Endothelial cell of umbilical vein (primary cell): ENCODE results near the gene KRT6A. TPM values are rescaled to one million over a fixed set of nuclear protein-coding genes. Genes with fewer than 3 reads are reported as not detected.

Source experiments
- BruUV-seq: library from RNA; stranded (reverse); fragments of 400-500 nt; replicated peaks from 2 replicates; lab custom pipeline; 2021; lab: Mats Ljungman, UMichigan
- CTCF ChIA-PET: fragments of 300-600, 350-600 bp; sonication (Branson Sonifier 250); formaldehyde crosslinking; loops from one replicate; lab custom pipeline; 2021; ENCODE audit warnings: antibody characterized with exemption, inconsistent platforms; lab: Charles Lee
- POLR2A ChIA-PET: fragments of 300-600, 350-600 bp; sonication (Branson Sonifier 250); formaldehyde crosslinking; loops from one replicate; lab custom pipeline; 2021; ENCODE audit warnings: antibody characterized with exemption, inconsistent platforms; lab: Charles Lee
- DNase-seq: peaks from one replicate; pipeline ENCODE4 v3.0.0-alpha.2; 2011; ENCODE audit warnings: low read depth, low spot score
- FAIRE-seq: peaks from 2 replicates; lab custom pipeline; 2011; peaks lifted over from hg19 to GRCh38; lab: Jason Lieb, UNC
- H2AFZ ChIP-seq: 2 replicates; pipeline ENCODE4 v1.6.0; 2012; ENCODE audit warnings: low read depth, low read length, control low read depth, inconsistent platforms
- H3K27ac ChIP-seq: 2 replicates; pipeline ENCODE4 v1.5.1; 2011; ENCODE audit warnings: low read depth, mild to moderate bottlenecking, control low read depth, low read length, moderate library complexity; ENCODE audit not compliant: insufficient read depth
- H3K27me3 ChIP-seq, 2 experiments: 2 replicates each; pipeline versions ENCODE4 v1.6.0 to v1.6.1; 2011; ENCODE audit warnings: low read length in 2 of 2, mixed read lengths in 1 of 2; ENCODE audit not compliant: control insufficient read depth in 2 of 2, insufficient read depth in 2 of 2
- H3K36me3 ChIP-seq, 2 experiments: 2 replicates in 1 of 2; 3 replicates in 1 of 2; pipeline ENCODE4 v1.5.1; 2011; ENCODE audit warnings: low read length in 2 of 2, mild to moderate bottlenecking in 1 of 2, moderate library complexity in 1 of 2; ENCODE audit not compliant: control insufficient read depth in 2 of 2, insufficient read depth in 2 of 2; ENCODE audit errors: extremely low read depth in 1 of 2
- H3K4me1 ChIP-seq: 3 replicates; pipeline ENCODE4 v1.5.1; 2011; ENCODE audit warnings: mild to moderate bottlenecking, low read length; ENCODE audit not compliant: control insufficient read depth, insufficient read depth; ENCODE audit errors: extremely low read depth
- H3K4me2 ChIP-seq: 2 replicates; pipeline ENCODE4 v1.6.1; 2011; ENCODE audit warnings: low read length, control low read depth, mixed read lengths; ENCODE audit not compliant: insufficient read depth
- H3K4me3 ChIP-seq, 3 experiments: fragments of 200-600 bp in 1 of 3; sonication (generic), shearing (Covaris generic) in 1 of 3; replicated peaks in 1 of 3; 2 replicates each; pipeline ENCODE4 v1.5.1; 2011 to 2016; ENCODE audit warnings: control low read depth in 3 of 3, low read length in 3 of 3, mild to moderate bottlenecking in 2 of 3, inconsistent platforms in 1 of 3, low read depth in 1 of 3, moderate library complexity in 1 of 3; ENCODE audit not compliant: insufficient read depth in 1 of 3
- H3K79me2 ChIP-seq: 2 replicates; pipeline ENCODE4 v1.6.0; 2012; ENCODE audit warnings: low read length, inconsistent platforms; ENCODE audit not compliant: control insufficient read depth, insufficient read depth
- H3K9ac ChIP-seq: replicated peaks from 2 replicates; pipeline ENCODE3; 2011; ENCODE audit warnings: low read length, control low read depth; ENCODE audit not compliant: insufficient read depth; ENCODE audit errors: extremely low read depth
- H3K9me1 ChIP-seq: replicated peaks from 3 replicates; pipeline ENCODE4 v1.6.0; 2011; ENCODE audit warnings: mild to moderate bottlenecking, low read length; ENCODE audit not compliant: control insufficient read depth, insufficient read depth; ENCODE audit errors: extremely low read depth
- H3K9me3 ChIP-seq: replicated peaks from 2 replicates; pipeline ENCODE4 v1.5.1; 2012; ENCODE audit warnings: low read length, inconsistent platforms; ENCODE audit not compliant: control insufficient read depth, insufficient read depth
- H4K20me1 ChIP-seq: replicated peaks from 2 replicates; pipeline ENCODE3; 2011; ENCODE audit warnings: mild to moderate bottlenecking, low read length; ENCODE audit not compliant: control insufficient read depth, insufficient read depth; ENCODE audit errors: extremely low read depth
- EZH2 ChIP-seq: IDR thresholded peaks from 2 replicates; pipeline ENCODE4 v1.6.1; 2012; ENCODE audit warnings: borderline replicate concordance, low read depth, mild to moderate bottlenecking, moderate library complexity, low read length, inconsistent platforms; ENCODE audit not compliant: severe bottlenecking
- FOS ChIP-seq: IDR thresholded peaks from 2 replicates; pipeline ENCODE4 v1.6.1; 2011; ENCODE audit warnings: mild to moderate bottlenecking, low read length, moderate library complexity, borderline replicate concordance; ENCODE audit not compliant: insufficient read depth
- GATA2 ChIP-seq: IDR thresholded peaks from 2 replicates; pipeline ENCODE4 v1.7.0; 2011; ENCODE audit warnings: low read depth, mild to moderate bottlenecking, moderate library complexity, mixed read lengths, low read length; ENCODE audit not compliant: insufficient read length, insufficient read depth
- JUN ChIP-seq: IDR thresholded peaks from 2 replicates; pipeline ENCODE4 v1.6.1; 2011; ENCODE audit warnings: borderline replicate concordance, low read depth; ENCODE audit not compliant: insufficient read length, insufficient read depth
- MAX ChIP-seq: IDR thresholded peaks from 2 replicates; pipeline ENCODE4 v1.6.1; 2011; ENCODE audit not compliant: insufficient read depth, insufficient read length
- MYC ChIP-seq: IDR thresholded peaks from one replicate; pipeline ENCODE4 v1.6.1; 2011; ENCODE audit warnings: mild to moderate bottlenecking, low read depth, low read length
- POLR2A ChIP-seq: IDR thresholded peaks from 2 replicates; pipeline ENCODE4 v1.6.1; 2012; ENCODE audit warnings: low read depth, mild to moderate bottlenecking, control low read depth, low read length
- POLR2AphosphoS5 ChIP-seq: IDR thresholded peaks from 2 replicates; pipeline ENCODE4 v1.6.1; 2012; ENCODE audit warnings: low read depth, mild to moderate bottlenecking, control low read depth, low read length, moderate library complexity; ENCODE audit not compliant: insufficient read depth
- dilution Hi-C: fragments of 300-500 bp; cut with MboI; formaldehyde crosslinking; loops from one replicate; pipeline ENCODE4 v1.15.0; 2019; ENCODE audit warnings: low sequenced_read_pairs; ENCODE audit not compliant: extremely low pct_ligation_motif_present
- intact Hi-C: fragments of 100-400 bp; cut with micrococcal nuclease; formaldehyde crosslinking; loops from one replicate; pipeline ENCODE4 v1.10.0; 2022
- polyA plus RNA-seq, 4 experiments: library from polyadenylated mRNA; depleted of rRNA in 3 of 4; stranded (reverse) in 3 of 4; unstranded in 1 of 4; fragments of >200 nt; gene quantifications; 2 replicates each; pipeline versions ENCODE4 v1.2.1 to v1.2.3, GENCODE V29; 2011 to 2012; ENCODE audit warnings: missing spikeins in 1 of 4
- total RNA-seq: library from RNA; stranded (reverse); gene quantifications from 2 replicates; pipeline ENCODE4 v1.2.3, GENCODE V29; 2021
- TF ChIP-seq, protein P1 (sequence below), 2 donors: IDR thresholded peaks; 1 replicate in 1 of 2; 2 replicates in 1 of 2; pipeline ENCODE4 v1.5.1; 2011; ENCODE audit warnings: low read length in 2 of 2, mild to moderate bottlenecking in 2 of 2, moderate library complexity in 2 of 2, control low read depth in 1 of 2, inconsistent platforms in 1 of 2, low read depth in 1 of 2; ENCODE audit not compliant: insufficient read depth in 1 of 2; ENCODE audit errors: extremely low read depth in 1 of 2

Gene KRT6A
- total and polyA plus RNA-seq, 2 donors (not counting 3 experiments of a cell fraction or from before 2014, with no cell fraction given) = 0.64 TPM; not detected in 1

- Histone ChIP-seq H2AFZ (no peak overlapping the region), H3K4me2 (no peak overlapping the region), H3K9me3 (no peaks in the 10 kb centered on the region), H3K9me1 (no peaks in the 10 kb centered on the region), H3K9ac (no peak overlapping the region), H3K27me3 (no peaks in the 10 kb centered on the region), H3K4me1 (no peaks in the 10 kb centered on the region), H3K79me2 (no peaks in the 10 kb centered on the region), H3K27ac (no peak overlapping the region), H3K4me3 (no peak overlapping the region), H4K20me1 (no peaks in the 10 kb centered on the region), H3K36me3 (no peaks in the 10 kb centered on the region)
- dilution Hi-C loops = no loop called here
- FAIRE-seq (no peak), DNase-seq (no peak)
- POLR2A ChIA-PET = no interaction called here
- BruUV-seq = no TSS peak
- CTCF ChIA-PET = no interaction called here
- intact Hi-C loops = no loop called here
- no peak for TF ChIP-seq GATA2
- TF ChIP-seq POLR2AphosphoS5 = no peak
- TF ChIP-seq POLR2A = no peak
- no peak for TF ChIP-seq MAX
- no peak for TF ChIP-seq FOS
- TF ChIP-seq MYC = no peak
- no peak for TF ChIP-seq EZH2
- TF ChIP-seq JUN = no peak
- TF ChIP-seq, protein P1, sequence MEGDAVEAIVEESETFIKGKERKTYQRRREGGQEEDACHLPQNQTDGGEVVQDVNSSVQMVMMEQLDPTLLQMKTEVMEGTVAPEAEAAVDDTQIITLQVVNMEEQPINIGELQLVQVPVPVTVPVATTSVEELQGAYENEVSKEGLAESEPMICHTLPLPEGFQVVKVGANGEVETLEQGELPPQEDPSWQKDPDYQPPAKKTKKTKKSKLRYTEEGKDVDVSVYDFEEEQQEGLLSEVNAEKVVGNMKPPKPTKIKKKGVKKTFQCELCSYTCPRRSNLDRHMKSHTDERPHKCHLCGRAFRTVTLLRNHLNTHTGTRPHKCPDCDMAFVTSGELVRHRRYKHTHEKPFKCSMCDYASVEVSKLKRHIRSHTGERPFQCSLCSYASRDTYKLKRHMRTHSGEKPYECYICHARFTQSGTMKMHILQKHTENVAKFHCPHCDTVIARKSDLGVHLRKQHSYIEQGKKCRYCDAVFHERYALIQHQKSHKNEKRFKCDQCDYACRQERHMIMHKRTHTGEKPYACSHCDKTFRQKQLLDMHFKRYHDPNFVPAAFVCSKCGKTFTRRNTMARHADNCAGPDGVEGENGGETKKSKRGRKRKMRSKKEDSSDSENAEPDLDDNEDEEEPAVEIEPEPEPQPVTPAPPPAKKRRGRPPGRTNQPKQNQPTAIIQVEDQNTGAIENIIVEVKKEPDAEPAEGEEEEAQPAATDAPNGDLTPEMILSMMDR (IDR thresholded peaks at IDR 0.05; ENCODE audit: extremely low read depth in 1 of 2, insufficient read depth in 1 of 2, low read depth in 1 of 2, low read length in 2 of 2) = no peak
Measured at GRCh38 chr12:52524898-52525591, 32.0 kb upstream of the KRT6A start.
